ENCODE measurements around the gene GALR2. TPM values are rescaled to one million over a fixed set of nuclear protein-coding genes. Genes with fewer than 3 reads are reported as not detected.
A peak's percentile ranks its signal among the peaks of the same experiment; 100 is the strongest.

Gene GALR2
- total and polyA plus RNA-seq, 9 of the 15 experiments (the other 6 are each of a cell fraction or from before 2014, with no cell fraction given), result 0.34 TPM; not detected in 8

DNA sequence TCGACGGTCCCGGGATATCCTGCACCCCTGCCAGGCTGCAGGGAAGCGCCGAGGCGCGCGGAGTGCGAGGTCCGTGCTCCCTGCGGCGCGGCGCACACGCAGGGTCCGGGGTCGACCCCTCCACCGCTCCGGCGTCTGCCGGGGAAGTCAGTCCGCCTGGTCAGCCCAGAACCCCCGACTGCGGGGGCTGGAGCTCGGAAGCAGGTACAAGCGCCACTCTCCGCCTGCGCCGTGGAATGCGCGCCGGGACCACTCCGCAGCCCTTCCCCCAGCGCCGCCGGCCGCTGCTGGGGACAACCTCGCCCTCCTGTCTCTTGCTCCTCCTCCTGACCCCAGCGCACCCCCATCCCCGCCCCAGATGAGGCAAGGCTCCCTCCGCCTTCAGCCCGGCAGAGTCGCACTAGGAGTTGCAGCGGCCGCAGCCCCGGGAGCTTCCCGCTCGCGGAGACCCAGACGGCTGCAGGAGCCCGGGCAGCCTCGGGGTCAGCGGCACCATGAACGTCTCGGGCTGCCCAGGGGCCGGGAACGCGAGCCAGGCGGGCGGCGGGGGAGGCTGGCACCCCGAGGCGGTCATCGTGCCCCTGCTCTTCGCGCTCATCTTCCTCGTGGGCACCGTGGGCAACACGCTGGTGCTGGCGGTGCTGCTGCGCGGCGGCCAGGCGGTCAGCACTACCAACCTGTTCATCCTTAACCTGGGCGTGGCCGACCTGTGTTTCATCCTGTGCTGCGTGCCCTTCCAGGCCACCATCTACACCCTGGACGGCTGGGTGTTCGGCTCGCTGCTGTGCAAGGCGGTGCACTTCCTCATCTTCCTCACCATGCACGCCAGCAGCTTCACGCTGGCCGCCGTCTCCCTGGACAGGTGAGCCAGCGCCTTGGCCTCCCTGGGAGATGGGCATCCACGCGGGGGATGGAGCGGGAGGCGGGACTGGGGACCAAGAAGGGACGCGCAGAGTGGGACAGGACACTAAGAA, at the start of gene GALR2 (continued):
- TF ChIP-seq, protein P1, sequence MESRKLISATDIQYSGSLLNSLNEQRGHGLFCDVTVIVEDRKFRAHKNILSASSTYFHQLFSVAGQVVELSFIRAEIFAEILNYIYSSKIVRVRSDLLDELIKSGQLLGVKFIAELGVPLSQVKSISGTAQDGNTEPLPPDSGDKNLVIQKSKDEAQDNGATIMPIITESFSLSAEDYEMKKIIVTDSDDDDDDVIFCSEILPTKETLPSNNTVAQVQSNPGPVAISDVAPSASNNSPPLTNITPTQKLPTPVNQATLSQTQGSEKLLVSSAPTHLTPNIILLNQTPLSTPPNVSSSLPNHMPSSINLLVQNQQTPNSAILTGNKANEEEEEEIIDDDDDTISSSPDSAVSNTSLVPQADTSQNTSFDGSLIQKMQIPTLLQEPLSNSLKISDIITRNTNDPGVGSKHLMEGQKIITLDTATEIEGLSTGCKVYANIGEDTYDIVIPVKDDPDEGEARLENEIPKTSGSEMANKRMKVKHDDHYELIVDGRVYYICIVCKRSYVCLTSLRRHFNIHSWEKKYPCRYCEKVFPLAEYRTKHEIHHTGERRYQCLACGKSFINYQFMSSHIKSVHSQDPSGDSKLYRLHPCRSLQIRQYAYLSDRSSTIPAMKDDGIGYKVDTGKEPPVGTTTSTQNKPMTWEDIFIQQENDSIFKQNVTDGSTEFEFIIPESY (CRISPR knock-in tag; IDR thresholded peaks at IDR 0.05), result 0 out of 2 replicates have a peak, but pooled peaks have one; percentile 10
- TF ChIP-seq FOXK2 (conservative IDR thresholded peaks at IDR 0.05 in 1 of 2, IDR thresholded peaks at IDR 0.05 in 1 of 2; ENCODE audit: low read depth in 2 of 2), result no peak

DNA sequence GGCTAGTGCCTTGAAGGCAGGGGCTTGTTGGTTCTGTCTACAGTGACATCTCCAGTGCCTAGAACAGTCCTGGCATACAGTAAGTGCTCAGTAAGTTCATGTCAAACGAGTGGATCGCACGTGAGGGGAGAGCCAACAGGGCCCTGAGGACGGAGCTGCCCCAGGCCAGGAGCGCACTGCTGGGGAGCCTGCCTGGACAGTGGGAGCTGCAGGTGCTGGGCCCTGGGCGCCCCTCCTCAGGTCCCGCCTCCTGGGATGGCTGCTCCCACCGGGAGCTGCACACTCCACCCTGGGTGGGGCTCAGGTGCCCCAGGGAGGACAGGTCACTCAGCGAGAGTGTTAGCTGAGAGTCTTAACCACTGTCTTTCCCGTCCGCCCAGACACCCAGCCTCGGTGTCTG, 49.3 kb upstream of the GALR2 start:
- FAIRE-seq, result no peak
- TF ChIP-seq, protein P2, sequence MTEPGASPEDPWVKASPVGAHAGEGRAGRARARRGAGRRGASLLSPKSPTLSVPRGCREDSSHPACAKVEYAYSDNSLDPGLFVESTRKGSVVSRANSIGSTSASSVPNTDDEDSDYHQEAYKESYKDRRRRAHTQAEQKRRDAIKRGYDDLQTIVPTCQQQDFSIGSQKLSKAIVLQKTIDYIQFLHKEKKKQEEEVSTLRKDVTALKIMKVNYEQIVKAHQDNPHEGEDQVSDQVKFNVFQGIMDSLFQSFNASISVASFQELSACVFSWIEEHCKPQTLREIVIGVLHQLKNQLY (CRISPR knock-in tag; conservative IDR thresholded peaks at IDR 0.05), result no peak
- no peak for TF ChIP-seq FOS (IDR thresholded peaks at IDR 0.05; ENCODE audit: extremely low read depth, insufficient read length)
- no peak for TF ChIP-seq ASH1L (IDR thresholded peaks at IDR 0.05; ENCODE audit: borderline replicate concordance, low read depth, partially characterized antibody)
- TF ChIP-seq, protein P3, sequence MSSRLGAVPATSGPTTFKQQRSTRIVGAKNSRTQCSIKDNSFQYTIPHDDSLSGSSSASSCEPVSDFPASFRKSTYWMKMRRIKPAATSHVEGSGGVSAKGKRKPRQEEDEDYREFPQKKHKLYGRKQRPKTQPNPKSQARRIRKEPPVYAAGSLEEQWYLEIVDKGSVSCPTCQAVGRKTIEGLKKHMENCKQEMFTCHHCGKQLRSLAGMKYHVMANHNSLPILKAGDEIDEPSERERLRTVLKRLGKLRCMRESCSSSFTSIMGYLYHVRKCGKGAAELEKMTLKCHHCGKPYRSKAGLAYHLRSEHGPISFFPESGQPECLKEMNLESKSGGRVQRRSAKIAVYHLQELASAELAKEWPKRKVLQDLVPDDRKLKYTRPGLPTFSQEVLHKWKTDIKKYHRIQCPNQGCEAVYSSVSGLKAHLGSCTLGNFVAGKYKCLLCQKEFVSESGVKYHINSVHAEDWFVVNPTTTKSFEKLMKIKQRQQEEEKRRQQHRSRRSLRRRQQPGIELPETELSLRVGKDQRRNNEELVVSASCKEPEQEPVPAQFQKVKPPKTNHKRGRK (tag; IDR thresholded peaks at IDR 0.05), result no peak
- TF ChIP-seq ATF7 (IDR thresholded peaks at IDR 0.05), result no peak
- no peak for TF ChIP-seq ZNF778 (CRISPR knock-in tag; IDR thresholded peaks at IDR 0.05)
- TF ChIP-seq SRSF3 (IDR thresholded peaks at IDR 0.05; ENCODE audit: insufficient read depth, low read length), result no peak
- TF ChIP-seq FOXK1 (CRISPR knock-in tag; IDR thresholded peaks at IDR 0.05; ENCODE audit: borderline replicate concordance), result no peak

More for the DNA sequence above, 49.3 kb upstream of the GALR2 start:
- intact Hi-C loops (cut with micrococcal nuclease), result no loop called here
- DNase-seq (ENCODE audit: extremely low read depth in 1 of 4, low spot score in 3 of 4) (no peak), ATAC-seq (no peak)
- in situ Hi-C loops (cut with MboI), result no loop called here
- BruUV-seq (replicated peaks), result no TSS peak
- no peaks in the 10 kb centered on the region for H4K20me1 ChIP-seq (replicated peaks; ENCODE audit: control insufficient read depth, insufficient read depth, low read length)
- H3K36me3 ChIP-seq (ENCODE audit: control insufficient read depth, insufficient read depth, low read length), result no peaks in the 10 kb centered on the region
- H3K27ac ChIP-seq (ENCODE audit: extremely low read depth, low read depth, low read length), result no peak overlapping the region
- no peaks in the 10 kb centered on the region; a peak in 1 of 5 replicates for H3K27me3 ChIP-seq (ENCODE audit: control insufficient read depth in 2 of 2, insufficient read depth in 2 of 2, low read length in 2 of 2)
- H3K4me1 ChIP-seq (replicated peaks in 1 of 2; ENCODE audit: control insufficient read depth in 2 of 2, insufficient read depth in 2 of 2, low read length in 2 of 2), result peaks cover 8 to 54% of the 10 kb centered on the region in 2 experiments
- WGBS (ENCODE audit: insufficient coverage, low coverage, missing lambda C conversion rate), result 60% methylated on average over 12 of the region's 12 CpGs
- POLR2A ChIA-PET, result interaction anchor here (0.6 to 0.8 kb wide), 3 partner anchors 13 to 45 kb away, joined by 3 to 4 read pairs (median 3); no protein-coding TSS in a partner anchor
- no peaks in the 10 kb centered on the region for H3K9me3 ChIP-seq (replicated peaks; ENCODE audit: control insufficient read depth, insufficient read depth, low read depth, low read length)
- no peaks in the 10 kb centered on the region for H3K9me1 ChIP-seq (ENCODE audit: control insufficient read depth, insufficient read depth, low read length)
- H3K9ac ChIP-seq (ENCODE audit: insufficient read depth in 1 of 2, low read depth in 2 of 2, low read length in 2 of 2), result no peak overlapping the region
- no peaks in the 10 kb centered on the region for H3K79me2 ChIP-seq (ENCODE audit: control insufficient read depth, insufficient read depth, low read length)
- H2AFZ ChIP-seq (ENCODE audit: low read depth, low read length), result no peak overlapping the region
- no peak overlapping the region for H3K4me3 ChIP-seq
- CTCF ChIA-PET (ENCODE audit: low intra/inter-chr PET ratio), result no interaction called here
- H3K4me2 ChIP-seq (ENCODE audit: insufficient read depth, low read length), result no peak overlapping the region

Measured in K562 (cell line).